ENCODE results near the gene ANKRD9.

ANKRD9 gene

DNA sequence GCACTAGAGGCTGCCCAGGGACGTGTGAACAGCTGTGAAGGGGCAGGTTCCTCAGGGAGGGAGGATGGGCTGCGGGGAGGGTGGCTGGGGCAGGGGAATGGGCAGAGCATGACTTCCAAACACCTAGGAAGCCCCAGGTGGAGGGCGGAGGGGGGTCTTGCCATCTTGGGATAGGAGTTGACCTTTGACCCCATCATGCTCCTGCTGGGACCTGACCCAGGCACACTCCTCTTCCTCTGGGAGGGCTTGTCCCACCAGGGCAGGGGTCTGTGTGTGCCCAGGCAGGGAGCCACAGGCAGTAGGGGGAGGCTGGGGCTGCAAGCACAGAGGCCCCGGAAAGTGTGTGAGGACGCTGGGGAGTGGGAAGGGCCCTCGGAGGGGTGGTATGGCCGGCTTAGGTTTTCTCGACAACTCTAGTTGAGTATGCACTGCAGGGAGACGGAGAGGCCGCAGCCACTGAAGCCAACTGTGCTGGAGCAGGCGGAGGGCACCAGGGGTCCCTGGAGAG, 3.3 kb upstream of the ANKRD9 start:
- no peak for DNase-seq

DNA sequence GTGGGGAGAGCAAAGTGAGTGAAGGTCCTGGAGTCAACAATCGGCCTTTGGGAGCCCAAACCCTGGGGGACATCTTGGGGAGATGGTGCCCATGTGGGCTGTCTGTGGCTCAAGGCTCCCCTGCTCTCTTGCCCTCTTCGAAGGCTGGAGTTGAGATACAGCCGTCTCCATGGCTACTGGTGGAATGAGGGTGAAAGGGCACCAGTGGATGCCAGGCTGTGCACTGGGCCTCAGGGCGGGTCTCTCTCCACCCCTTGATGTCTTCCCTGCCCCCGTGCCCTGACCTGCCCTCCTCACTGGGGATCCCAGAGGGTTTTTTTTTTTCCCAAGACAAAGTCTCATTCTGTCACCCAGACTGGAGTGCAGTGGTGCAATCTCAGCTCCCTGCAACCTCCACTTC, 2.0 kb upstream of the ANKRD9 start:
- DNase-seq, result no peak

DNA sequence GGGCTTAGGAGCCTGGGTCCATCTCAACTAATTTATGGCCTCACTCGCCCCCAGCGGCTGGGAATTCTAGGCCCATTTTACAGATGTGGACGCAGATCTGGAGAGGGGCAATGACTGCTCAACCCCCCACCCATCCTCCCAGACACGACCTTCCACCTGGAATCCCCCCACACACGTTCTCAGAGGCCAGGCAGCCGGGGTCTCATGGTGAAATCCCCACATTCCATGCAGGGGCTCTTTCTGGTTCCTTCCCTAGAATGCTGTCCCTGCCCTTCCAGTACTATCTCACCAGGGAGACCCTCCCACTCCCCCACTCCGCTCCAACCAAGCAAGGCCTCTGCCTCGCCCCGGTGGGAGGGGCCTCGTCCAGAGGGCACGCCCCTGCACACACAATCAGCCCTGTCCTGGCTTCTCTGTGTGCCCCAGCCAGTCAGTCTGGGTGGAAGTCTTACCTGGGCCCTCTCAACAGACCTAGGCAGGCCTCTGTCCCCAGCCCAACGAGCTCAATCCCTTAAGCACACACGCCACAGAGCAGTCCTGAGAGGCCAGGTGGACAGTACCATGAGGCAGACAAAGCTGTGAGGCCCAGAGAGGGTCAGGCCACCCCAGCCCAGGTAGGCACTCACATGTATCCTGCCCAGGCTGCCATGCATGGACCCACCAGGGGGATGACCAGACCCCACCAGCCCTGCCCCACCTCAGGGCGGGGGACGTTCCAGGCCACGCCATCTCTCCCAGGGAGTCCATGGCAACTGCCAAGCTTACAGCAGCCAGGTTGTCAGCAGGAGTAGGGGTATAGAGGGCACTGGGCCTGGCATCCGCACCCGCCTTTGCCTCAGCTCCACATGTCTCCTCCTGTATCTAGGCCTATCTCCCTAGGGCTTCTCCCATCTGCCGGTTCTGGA, 1.3 kb upstream of the ANKRD9 start:
- DNase-seq, result no peak

DNA sequence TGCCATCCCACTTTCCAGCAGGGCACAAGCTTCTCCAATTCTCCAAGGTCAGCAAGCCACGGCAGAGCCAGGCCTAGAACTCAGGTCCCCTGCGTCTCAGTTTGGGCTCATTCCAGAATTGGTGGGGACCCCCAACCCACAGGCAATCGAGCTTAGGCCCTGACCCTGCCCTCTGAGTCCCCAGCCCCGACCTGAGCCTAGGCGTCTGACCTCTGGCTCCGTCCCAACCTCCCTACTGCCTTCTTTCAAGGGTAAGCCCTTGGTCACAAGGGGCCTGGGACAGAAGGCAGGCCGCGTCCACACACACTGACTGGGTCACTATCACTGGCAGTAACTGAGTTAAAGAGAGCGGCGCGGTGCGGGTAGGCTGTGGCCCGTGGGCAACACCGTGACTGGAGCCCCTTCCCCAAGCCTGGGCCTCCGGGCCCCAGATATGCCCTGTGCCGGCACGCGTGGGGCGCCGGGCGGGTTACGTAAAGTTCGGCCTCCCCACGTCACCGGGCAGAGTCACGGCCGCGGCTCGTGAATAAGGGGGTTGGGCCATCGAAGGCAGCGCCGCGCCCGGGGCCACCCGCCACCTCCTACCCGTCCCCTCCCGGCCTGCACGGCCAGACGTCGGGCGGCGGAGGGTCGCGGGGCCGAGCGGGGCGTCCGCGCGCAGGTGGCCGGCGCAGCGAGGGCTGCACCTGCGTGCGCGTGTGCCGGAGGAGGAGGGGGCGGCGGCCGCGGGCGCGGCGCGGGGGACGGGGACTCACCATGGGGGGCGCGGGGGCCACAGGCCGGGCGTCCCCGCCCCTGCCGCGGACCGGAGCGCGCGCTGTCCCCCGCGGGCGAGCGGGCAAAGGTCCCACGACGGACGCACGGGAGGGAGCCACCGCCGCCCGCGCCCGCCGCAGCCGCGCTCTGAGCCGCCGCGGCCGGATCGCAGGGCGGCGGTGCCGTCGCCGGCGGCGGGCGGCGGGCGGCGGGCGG, 516 bp downstream of the ANKRD9 start:
- peak; percentile 51 for DNase-seq

DNA sequence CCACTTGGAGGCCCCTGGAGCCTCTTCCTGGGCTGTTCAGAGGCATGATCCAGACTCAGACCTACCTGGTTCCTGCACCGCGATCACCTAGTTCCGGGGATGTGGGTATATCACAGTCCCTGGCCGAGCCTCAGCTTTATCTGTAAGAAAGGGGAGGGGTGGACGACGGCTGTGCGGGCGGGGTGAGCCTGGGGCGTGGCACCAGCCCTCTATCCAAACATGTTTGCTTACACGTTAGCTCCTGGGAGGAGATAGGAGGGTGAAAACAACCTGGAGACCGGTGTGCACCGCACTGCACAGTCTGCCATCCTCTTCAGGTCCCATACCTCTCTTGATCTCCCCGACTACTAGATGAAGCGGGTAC, 1.2 kb downstream of the ANKRD9 start:
- DNase-seq, result no peak

DNA sequence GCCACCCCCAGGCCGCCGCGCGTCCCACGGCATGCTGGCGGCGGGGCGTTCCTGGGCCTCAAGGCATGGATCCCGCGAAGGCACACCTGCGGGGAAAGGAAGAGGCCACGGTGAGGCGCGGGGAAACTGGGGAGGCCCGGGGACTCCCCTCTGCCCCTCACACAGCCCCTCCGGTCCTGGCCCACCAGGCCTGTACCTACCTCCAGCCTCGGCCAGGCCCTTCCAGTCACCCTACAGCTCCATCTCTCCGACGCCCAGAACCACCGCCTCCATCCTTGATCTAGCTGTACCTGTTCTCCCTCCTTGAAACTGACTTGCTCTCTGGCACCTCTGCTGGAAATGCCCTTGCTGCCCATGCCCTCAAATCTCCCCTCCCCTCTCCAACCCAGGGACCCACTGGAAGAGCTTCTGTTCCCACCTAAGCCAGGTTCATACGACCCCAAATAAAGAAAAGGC, 1.7 kb downstream of the ANKRD9 start:
- DNase-seq, result no peak

DNA sequence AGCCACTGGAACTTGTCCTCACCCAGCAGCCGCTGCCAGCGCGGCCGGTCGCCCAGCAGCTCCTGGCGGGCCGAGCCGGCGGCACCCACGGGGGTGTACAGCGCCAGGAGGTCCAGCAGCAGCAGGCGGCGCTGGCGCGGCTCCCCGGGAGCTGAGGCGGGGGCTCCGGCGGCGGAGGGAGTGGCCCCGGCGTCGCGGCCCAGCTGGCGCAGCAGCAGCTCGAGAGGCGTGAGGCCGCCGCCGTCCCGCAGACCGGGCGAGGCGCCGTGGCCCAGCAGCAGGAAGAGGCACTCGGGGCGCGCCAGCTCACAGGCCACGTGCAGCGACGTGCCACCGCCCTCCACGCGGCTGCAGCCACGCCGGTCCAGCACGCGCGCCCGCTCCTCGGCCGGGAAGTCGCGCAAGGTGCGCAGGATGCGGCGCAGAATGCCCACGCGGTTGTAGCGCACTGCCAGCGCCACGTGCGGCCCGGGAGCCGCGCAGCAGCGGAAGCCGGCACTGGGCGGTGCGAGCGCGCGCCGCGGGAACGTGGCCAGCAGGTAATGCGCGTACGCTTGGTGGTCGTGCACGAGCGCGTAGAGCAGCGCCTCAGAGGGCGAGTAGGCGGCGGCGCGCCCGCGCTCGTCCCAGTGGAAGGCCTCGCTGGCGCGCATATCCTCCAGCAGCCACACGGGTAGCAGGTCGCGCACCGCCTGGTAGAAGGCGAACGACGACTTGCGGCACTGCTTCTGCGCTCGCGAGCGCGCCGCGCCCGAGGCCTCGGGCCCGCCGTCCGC, 2.3 kb downstream of the ANKRD9 start:
- peak; percentile 48 for DNase-seq

DNA sequence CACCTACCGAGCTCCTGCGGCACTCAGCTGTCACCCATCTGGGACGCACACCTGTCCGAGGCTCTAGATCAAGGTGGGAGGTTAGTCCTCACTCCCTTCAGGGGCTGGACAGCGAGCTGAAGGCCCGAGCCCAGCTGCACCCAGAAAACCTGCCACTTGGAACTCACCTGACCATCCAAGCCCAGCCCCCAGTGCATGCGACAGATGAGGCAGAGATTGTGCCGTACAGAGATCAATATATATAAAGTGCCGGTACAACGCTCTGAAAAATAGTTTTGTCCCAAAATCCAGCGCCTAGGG, 3.0 kb downstream of the ANKRD9 start:
- DNase-seq, result no peak

DNA sequence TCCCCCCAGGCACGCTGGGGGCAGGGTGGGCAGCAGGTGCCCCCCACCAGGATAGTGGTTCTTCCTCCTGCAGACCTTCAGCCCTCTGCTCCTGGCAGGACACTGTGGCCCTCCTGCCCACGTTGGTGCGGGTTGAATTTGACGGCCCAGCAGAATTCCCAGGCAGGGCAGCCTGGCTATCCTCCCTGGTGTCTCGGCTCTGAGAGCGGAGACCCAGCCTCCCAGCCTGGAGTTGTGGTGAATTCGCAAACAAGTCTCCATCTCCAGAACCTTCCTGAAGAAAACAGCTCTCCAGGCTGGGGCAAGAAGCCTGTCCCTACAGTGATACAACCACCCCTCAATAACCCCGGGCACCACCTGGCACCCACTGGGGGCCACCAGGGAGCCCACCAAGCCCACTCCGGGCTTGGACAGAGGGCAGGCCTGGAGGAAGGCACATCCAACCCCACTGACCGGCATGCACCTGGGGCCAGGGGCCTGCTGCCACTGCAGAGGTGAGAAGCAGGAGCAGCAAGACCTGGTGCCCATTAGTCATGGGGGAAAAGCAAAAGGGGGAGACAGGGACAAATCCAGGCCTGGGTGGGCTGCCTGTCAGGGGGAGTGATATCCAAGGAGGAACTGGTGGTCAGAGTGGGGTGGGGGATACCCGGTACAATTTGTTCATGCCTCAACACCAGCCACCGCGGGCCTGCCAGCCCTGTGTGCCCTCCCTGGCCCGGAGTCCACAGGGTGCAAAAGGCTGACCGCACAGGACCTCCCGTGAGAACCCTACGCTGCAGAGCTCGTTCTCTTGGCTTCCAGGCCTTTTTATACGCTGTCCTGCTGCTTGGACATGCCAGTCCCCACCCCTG, 3.6 kb downstream of the ANKRD9 start:
- DNase-seq, result no peak

DNA sequence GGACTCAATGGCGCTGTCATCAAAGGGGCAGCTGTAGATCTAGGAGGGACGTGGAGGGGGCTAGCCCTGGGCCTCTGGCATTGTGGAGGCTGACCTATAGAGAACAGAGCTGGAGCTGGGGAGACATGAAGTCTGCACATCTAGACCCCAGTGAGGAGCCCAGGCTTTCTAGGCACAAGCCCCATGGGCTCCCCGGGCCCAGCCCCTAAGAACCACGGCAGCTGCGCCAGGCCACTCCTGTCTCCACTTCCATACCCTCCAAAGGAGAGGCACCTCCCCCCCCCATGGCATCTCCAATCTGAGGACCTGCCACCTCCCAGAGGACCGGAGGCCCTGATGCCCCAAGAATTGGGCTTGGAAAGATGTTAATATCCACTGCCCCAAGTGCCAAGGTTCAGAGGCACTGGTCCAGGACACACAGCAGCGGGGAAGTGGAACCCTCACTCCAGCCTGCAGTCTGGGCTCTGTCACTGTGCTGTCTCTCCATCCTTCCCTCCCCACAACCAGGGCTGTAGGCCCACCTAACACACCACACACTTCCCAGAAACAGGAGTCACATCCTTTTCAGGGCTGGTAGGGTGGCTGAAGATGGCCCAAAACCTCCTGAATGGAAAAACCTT, 4.5 kb downstream of the ANKRD9 start:
- no peak for DNase-seq

DNA sequence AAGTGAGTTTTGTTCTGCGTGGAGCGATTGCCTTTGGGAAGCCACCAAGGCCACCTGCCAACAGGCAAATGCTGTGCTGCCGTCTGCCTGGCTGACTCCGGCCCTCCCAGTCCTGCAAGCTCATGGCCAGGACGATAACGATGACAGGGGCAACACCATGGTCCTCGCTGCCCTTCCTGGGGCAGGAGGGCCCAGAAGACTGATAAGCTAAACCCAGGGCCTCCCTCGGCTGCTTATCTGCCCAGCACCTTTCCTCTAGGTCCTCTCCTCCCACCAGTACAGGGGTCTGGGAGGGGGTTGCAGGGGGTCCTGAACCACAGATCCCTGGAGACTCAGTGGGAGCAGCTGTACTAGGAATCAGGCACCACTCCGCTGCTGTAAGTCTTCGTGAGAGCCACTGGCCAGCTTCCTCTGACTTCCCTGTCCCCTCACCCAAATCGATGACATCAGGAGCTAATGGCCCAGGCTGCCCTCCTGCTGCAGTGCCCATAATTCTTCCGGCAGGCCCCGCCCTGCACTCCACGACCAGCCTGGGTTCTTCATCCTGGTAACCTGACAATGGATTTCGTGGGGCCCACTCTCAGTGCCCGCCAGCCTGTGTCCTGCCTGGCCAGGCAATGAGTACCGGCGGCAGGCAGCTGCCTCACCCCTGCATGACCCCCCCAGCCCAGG, 5.1 kb downstream of the ANKRD9 start:
- DNase-seq, result no peak

DNA sequence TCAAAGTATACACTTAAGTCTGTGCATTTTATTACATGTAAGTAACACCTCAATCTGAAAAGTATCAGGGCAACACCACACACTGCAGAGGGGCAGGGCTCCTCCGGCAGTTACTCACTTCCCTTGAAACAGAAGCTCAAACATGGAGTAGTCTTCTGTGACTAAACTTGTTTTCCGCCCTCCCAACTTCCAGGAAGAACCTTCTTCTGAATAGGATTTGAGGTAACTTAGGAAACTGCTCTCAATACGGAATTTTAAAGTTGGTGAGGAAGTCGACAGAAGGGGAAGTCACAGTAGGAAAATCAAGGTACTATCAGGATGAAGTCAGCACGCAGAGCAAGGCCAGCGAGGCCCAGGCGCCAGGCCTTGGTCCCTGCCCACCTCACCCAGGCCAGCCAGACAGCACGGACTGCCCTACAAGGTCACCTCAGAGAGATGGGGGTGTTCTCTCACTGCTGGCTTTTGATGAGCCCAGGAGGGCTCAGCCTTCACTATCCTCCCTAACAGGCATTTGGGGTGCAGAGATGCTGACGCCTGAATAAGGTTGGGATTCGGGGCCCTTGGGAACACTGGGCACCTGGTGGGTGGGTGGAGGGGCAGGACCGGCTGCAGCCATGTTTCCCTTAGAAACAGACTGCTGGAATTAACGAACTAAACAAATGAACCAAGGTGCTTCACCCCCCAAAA, 5.8 kb downstream of the ANKRD9 start:
- DNase-seq, result no peak

DNA sequence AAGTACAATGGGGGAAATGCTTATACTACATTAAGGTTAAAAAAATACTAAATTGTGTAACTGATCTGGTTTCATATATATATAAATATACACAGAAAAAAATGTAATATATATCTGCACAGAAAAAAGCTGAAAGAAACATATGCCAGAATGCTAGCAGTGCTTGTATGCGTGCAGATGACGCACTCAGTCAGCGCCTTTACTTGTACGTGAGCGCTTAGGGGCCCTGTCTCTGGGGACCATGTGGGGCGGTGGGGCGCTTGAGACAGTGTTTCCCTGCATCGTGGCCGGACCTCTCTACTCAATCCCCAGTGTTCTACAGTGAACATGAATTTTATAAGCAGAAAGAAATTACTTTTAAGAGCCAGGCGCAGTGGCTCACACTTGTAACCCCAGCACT, 7.0 kb downstream of the ANKRD9 start:
- no peak for DNase-seq

DNA sequence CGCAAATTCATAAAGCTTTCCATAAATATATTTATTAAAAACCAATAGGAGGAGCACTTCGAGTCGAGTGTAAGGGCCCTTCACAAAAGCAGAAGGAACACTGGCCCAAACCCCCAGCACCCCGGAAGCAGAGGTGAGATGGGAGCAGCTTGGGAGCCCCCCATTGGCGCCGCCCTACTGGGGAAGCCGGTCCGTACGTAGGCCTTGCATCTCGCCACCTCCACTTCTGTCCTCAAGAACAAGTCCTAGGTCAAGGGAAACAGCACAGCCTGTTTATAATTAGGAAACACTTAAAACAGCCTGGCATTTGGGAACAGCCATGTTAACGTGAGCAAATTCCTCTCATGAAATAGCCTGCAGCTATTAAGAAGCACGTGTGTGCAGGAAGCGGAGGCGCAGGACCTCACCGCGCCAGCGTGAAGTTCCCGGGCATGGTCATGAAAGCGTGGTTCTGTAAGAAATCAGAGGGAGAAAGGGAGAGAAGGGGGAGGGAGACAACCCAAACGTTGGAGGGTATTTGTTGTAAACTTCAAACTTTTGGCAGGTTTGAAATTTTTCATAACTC, 7.7 kb downstream of the ANKRD9 start:
- no peak for DNase-seq

DNA sequence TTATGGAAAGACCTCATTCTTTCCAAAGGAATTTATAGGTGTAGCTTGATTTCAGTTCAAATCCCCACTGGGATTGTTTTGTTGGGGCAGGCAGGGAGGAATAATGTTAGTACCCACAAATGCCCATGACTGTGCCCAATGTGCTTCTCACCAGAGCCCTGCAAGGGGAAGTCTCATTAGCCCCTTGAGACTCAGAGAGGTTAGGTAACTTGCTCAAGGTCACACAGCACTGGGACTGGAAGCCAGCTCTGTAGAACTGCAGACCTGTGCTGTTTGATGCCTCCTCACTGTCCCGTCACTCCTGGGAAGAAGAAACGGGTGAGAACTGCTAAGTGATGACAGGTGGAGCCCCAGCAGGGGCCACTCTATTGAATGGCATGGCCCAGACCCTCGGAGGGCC, 8.9 kb downstream of the ANKRD9 start:
- no peak for DNase-seq

DNA sequence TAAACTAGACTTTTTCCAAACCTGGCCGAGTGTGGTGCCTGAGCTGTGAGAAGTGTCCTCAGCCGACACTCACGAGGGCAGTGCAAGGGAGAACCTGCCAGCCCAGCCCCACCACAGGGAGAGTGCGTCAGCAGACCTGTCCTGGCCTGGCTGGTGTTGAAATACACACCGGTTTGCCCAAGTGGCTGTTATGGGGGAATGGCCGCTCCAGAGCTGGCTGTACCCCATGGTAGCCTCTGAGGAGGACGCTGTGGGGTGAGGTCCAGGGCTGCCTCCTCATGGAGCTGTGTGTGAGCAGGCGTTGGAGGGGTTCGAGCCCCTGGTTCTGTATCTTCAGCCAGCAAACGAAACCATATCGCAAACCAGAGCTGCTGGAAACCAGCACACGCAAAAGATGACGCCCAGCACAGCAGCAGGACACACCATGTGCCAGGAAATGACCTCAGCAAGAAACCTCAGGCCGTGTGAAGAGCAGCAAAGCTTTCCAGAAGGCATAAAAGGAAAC, 9.4 kb downstream of the ANKRD9 start:
- peak; percentile 20 for DNase-seq

DNA sequence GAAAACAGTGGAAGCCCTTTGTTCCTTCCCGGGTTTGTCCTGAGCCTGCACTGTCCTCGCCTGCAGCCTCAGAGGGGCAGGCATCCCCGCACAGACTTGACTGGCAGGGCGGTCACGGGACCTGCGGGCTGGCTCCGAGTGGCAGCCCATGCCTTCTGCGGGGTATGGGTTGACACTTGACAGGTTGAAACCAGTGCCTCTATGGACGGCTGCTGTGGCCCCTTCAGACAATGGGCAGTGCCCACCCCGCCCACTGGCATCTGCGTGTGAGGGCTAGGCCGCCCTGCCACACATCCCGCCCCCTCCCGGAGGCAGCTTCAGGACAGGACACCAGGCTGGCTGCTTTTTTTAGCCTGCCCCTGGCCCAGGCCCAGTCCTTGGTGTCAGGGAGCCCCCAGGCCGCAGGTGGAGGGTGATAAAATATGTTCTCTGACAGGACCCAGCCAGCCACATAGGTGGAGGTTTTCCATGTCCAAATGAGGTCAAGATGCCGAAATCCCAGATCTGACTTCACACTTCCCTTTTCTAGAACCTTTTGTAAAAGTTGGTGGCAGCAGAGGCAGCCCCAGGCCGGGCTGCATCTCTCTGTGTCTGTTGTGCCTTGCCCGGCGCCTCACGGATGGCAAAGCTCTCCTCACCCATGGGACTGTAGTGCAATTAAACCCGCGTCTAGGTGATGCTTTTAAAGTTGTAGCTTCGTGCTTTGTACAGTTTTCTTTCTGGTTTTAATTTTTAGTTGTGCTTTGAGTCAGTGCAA, 10.0 kb downstream of the ANKRD9 start:
- DNase-seq, result no peak

DNA sequence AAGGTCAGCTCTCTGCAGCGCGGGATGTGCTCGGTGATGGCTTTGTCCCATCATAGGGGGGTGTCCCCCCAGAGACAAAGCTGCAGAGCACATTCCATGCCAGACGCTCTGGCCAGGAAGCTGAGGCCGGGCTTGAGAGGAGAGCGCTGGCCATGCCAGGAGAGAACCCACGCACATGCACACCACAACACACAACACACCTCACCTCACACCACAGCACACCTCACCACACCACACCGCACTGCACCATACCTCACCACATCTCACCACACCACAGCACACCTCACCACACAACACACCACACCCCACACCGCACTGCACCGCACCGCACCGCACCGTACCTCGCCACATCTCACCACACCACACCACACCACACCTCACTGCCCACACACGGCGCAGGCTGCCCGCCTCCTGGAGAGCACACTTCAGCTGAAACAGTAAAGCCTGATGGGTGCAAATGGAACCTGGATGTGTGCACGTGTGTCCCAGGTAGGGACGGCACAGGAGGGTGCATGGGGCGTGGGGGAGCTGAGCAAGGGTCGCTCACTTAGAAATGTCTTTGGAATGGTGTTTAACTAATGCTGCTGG, 10.8 kb downstream of the ANKRD9 start:
- no peak for DNase-seq
